ENCODE measurements around the gene ZFP36L1. TPM values are rescaled to one million over a fixed set of nuclear protein-coding genes. Genes with fewer than 3 reads are reported as not detected.

Gene ZFP36L1
- total and polyA plus RNA-seq, 10 of the 15 experiments (the other 5 are each of a cell fraction or from before 2014, with no cell fraction given), result 22.0 to 184 (median 66.1) TPM

DNA sequence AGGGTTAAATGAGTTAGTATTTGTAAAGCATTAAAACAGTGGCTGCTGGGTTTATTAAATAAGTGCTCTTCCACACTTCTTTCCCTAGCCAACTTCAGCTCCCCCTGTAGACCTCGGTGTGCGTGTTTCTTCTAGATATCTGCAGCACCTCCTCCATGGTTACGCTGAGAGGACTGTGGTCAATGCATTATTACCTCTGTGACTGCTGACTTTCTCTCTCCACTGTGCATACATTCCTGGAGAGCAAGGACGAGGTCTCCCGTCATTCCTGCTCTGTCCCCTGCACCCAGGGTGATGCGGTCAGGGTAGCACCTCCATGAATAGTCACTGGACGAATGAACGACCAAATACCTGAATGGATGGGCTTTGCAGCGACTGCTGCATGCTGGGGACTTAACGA, 44.6 kb downstream of the ZFP36L1 start:
- no peak overlapping the region for H3K9ac ChIP-seq (ENCODE audit: control insufficient read depth, insufficient read depth, low read length)
- TF ChIP-seq SMC3 (IDR thresholded peaks at IDR 0.05; ENCODE audit: borderline replicate concordance, low read length), result no peak
- TF ChIP-seq POLR2AphosphoS5 (IDR thresholded peaks at IDR 0.05; ENCODE audit: low read length), result no peak
- no peak for TF ChIP-seq PAX8 (IDR thresholded peaks at IDR 0.05)
- TF ChIP-seq NFIC (IDR thresholded peaks at IDR 0.05; ENCODE audit: low read depth, low read length), result no peak
- no peak for TF ChIP-seq POLR2A (IDR thresholded peaks at IDR 0.05; ENCODE audit: low read depth, low read length)
- no peak for TF ChIP-seq MYC (IDR thresholded peaks at IDR 0.05; ENCODE audit: insufficient read depth, insufficient read length, insufficient replicate concordance, low read length, severe bottlenecking)
- no peak for TF ChIP-seq CHD2 (IDR thresholded peaks at IDR 0.05; ENCODE audit: borderline replicate concordance, low read depth, low read length)
- TF ChIP-seq, protein P1, sequence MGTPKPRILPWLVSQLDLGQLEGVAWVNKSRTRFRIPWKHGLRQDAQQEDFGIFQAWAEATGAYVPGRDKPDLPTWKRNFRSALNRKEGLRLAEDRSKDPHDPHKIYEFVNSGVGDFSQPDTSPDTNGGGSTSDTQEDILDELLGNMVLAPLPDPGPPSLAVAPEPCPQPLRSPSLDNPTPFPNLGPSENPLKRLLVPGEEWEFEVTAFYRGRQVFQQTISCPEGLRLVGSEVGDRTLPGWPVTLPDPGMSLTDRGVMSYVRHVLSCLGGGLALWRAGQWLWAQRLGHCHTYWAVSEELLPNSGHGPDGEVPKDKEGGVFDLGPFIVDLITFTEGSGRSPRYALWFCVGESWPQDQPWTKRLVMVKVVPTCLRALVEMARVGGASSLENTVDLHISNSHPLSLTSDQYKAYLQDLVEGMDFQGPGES (IDR thresholded peaks at IDR 0.05), result no peak
- no peak for TF ChIP-seq ATF7 (IDR thresholded peaks at IDR 0.05; ENCODE audit: low read depth)
- TF ChIP-seq, protein P2, sequence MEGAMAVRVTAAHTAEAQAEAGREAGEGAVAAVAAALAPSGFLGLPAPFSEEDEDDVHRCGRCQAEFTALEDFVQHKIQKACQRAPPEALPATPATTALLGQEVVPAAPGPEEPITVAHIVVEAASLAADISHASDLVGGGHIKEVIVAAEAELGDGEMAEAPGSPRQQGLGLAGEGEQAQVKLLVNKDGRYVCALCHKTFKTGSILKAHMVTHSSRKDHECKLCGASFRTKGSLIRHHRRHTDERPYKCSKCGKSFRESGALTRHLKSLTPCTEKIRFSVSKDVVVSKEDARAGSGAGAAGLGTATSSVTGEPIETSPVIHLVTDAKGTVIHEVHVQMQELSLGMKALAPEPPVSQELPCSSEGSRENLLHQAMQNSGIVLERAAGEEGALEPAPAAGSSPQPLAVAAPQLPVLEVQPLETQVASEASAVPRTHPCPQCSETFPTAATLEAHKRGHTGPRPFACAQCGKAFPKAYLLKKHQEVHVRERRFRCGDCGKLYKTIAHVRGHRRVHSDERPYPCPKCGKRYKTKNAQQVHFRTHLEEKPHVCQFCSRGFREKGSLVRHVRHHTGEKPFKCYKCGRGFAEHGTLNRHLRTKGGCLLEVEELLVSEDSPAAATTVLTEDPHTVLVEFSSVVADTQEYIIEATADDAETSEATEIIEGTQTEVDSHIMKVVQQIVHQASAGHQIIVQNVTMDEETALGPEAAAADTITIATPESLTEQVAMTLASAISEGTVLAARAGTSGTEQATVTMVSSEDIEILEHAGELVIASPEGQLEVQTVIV (IDR thresholded peaks at IDR 0.05; ENCODE audit: borderline replicate concordance, partially characterized antibody), result no peak
- TF ChIP-seq RELA (IDR thresholded peaks at IDR 0.05; ENCODE audit: borderline replicate concordance, partially characterized antibody), result no peak
- no peak for TF ChIP-seq NBN (IDR thresholded peaks at IDR 0.05)
- no peak for TF ChIP-seq ZNF217 (IDR thresholded peaks at IDR 0.05)
- TF ChIP-seq, protein P3, sequence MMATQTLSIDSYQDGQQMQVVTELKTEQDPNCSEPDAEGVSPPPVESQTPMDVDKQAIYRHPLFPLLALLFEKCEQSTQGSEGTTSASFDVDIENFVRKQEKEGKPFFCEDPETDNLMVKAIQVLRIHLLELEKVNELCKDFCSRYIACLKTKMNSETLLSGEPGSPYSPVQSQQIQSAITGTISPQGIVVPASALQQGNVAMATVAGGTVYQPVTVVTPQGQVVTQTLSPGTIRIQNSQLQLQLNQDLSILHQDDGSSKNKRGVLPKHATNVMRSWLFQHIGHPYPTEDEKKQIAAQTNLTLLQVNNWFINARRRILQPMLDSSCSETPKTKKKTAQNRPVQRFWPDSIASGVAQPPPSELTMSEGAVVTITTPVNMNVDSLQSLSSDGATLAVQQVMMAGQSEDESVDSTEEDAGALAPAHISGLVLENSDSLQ (IDR thresholded peaks at IDR 0.05), result no peak
- TF ChIP-seq, protein P4, sequence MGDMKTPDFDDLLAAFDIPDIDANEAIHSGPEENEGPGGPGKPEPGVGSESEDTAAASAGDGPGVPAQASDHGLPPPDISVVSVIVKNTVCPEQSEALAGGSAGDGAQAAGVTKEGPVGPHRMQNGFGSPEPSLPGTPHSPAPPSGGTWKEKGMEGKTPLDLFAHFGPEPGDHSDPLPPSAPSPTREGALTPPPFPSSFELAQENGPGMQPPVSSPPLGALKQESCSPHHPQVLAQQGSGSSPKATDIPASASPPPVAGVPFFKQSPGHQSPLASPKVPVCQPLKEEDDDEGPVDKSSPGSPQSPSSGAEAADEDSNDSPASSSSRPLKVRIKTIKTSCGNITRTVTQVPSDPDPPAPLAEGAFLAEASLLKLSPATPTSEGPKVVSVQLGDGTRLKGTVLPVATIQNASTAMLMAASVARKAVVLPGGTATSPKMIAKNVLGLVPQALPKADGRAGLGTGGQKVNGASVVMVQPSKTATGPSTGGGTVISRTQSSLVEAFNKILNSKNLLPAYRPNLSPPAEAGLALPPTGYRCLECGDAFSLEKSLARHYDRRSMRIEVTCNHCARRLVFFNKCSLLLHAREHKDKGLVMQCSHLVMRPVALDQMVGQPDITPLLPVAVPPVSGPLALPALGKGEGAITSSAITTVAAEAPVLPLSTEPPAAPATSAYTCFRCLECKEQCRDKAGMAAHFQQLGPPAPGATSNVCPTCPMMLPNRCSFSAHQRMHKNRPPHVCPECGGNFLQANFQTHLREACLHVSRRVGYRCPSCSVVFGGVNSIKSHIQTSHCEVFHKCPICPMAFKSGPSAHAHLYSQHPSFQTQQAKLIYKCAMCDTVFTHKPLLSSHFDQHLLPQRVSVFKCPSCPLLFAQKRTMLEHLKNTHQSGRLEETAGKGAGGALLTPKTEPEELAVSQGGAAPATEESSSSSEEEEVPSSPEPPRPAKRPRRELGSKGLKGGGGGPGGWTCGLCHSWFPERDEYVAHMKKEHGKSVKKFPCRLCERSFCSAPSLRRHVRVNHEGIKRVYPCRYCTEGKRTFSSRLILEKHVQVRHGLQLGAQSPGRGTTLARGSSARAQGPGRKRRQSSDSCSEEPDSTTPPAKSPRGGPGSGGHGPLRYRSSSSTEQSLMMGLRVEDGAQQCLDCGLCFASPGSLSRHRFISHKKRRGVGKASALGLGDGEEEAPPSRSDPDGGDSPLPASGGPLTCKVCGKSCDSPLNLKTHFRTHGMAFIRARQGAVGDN (IDR thresholded peaks at IDR 0.05), result no peak
- no peak for TF ChIP-seq ZNF24 (IDR thresholded peaks at IDR 0.05)
- TF ChIP-seq NFYB (IDR thresholded peaks at IDR 0.05; ENCODE audit: insufficient read depth, low read depth, low read length), result no peak
- no peak for TF ChIP-seq TCF12 (IDR thresholded peaks at IDR 0.05; ENCODE audit: low read depth, low read length)

More for the DNA sequence above, 44.6 kb downstream of the ZFP36L1 start:
- WGBS (ENCODE audit: insufficient coverage, insufficient replicate concordance, low lambda C conversion rate, missing lambda C conversion rate), result 55% methylated on average over 10 of the region's 10 CpGs
- Histone ChIP-seq H3K4me2 (ENCODE audit: control insufficient read depth, insufficient read depth) (no peak overlapping the region), H3K9me3 (replicated peaks; ENCODE audit: control insufficient read depth, insufficient read depth, low read length) (no peaks in the 10 kb centered on the region), H3K79me2 (ENCODE audit: control insufficient read depth, insufficient read depth, low read length) (no peaks in the 10 kb centered on the region), H4K20me1 (ENCODE audit: control insufficient read depth, insufficient read depth) (no peaks in the 10 kb centered on the region), H3K4me1 (ENCODE audit: control insufficient read depth, insufficient read depth, low read length) (no peaks in the 10 kb centered on the region), H3K27ac (ENCODE audit: control insufficient read depth, insufficient read depth) (no peak overlapping the region), H3K4me3 (no peak overlapping the region), H2AFZ (ENCODE audit: control insufficient read depth, low read depth, low read length) (no peak overlapping the region), H3K27me3 (replicated peaks in 1 of 2; ENCODE audit: control insufficient read depth in 2 of 2, insufficient read depth in 2 of 2, low read length in 1 of 2) (no peaks in the 10 kb centered on the region), H3K36me3 (ENCODE audit: control insufficient read depth in 2 of 2, insufficient read depth in 2 of 2, low read length in 1 of 2) (no peaks in the 10 kb centered on the region)
- no peak for ATAC-seq
- POLR2A ChIA-PET, result no interaction called here
- in situ Hi-C loops (cut with MboI), result no loop called here
- intact Hi-C loops (cut with micrococcal nuclease; ENCODE audit: unreplicated experiment), result no loop called here
- no TSS peak for BruUV-seq (replicated peaks)
- DNase-seq (ENCODE audit: low read depth, low spot score), result no peak
- RAD21 ChIA-PET (ENCODE audit: unreplicated experiment), result interaction anchor here (0.6 kb wide), 1 partner anchor 632 kb away, joined by 3 read pairs; no protein-coding TSS in a partner anchor
- CTCF ChIA-PET, result no interaction called here
- SMC1A ChIA-PET (ENCODE audit: uncharacterized antibody, unreplicated experiment), result interaction anchor here (1.0 kb wide), 1 partner anchor 77 kb away, joined by 3 read pairs; no protein-coding TSS in a partner anchor
- FAIRE-seq, result no peak

Measured in GM12878 (cell line).